HepG2 (cell line): ENCODE measurements around the gene S100A13. TPM values are rescaled to one million over a fixed set of nuclear protein-coding genes. Genes with fewer than 3 reads are reported as not detected.

Experiments used
- CBFB ChIP-seq: sonication (generic); formaldehyde crosslinking; IDR thresholded peaks from 2 replicates; pipeline ENCODE4 v1.4.0; 2020; ENCODE audit warnings: missing genetic modification reagents
- CREM ChIP-seq, 2 experiments: sonication (generic) in 1 of 2; formaldehyde crosslinking in 1 of 2; IDR thresholded peaks; 2 replicates each; pipeline versions ENCODE4 v1.4.0 to v1.6.1; 2016 to 2020; ENCODE audit warnings: antibody characterized with exemption in 1 of 2, mild to moderate bottlenecking in 1 of 2, missing genetic modification reagents in 1 of 2
- CSRNP1 ChIP-seq: sonication (generic); formaldehyde crosslinking; IDR thresholded peaks from 2 replicates; pipeline ENCODE4 v1.8.1; 2023; ENCODE audit warnings: mild to moderate bottlenecking, missing genetic modification reagents
- GMEB2 ChIP-seq: IDR thresholded peaks from 2 replicates; pipeline ENCODE4 v1.6.1; 2016; ENCODE audit warnings: missing biosample characterization, missing genetic modification reagents, low read depth
- GPBP1L1 ChIP-seq: sonication (generic); formaldehyde crosslinking; IDR thresholded peaks from 2 replicates; pipeline ENCODE4 v1.5.0; 2020; ENCODE audit warnings: mild to moderate bottlenecking, missing genetic modification reagents
- MTF1 ChIP-seq: sonication (generic); formaldehyde crosslinking; IDR thresholded peaks from 2 replicates; pipeline ENCODE4 v1.5.0; 2020; ENCODE audit warnings: missing genetic modification reagents
- MYNN ChIP-seq: sonication (generic); formaldehyde crosslinking; IDR thresholded peaks from 2 replicates; pipeline ENCODE4 v1.4.0; 2020; ENCODE audit warnings: mild to moderate bottlenecking, low read depth, missing genetic modification reagents
- PCBP2 ChIP-seq: fragments of 200-400 bp; formaldehyde crosslinking; optimal IDR thresholded peaks from 2 replicates; pipeline ENCODE3; 2018; ENCODE audit warnings: low read length, low read depth; ENCODE audit not compliant: poor library complexity, severe bottlenecking
- UBTF ChIP-seq: sonication (generic); formaldehyde crosslinking; IDR thresholded peaks from 2 replicates; pipeline ENCODE4 v1.4.0; 2020; ENCODE audit warnings: mild to moderate bottlenecking, missing genetic modification reagents
- ZBTB39 ChIP-seq: sonication (generic); formaldehyde crosslinking; IDR thresholded peaks from 2 replicates; pipeline ENCODE4 v1.5.0; 2020; ENCODE audit warnings: missing genetic modification reagents
- ZFX ChIP-seq: sonication (generic); formaldehyde crosslinking; IDR thresholded peaks from 2 replicates; pipeline ENCODE4 v1.4.0; 2020; ENCODE audit warnings: mild to moderate bottlenecking, low read depth, missing genetic modification reagents, moderate library complexity
- ZNF550 ChIP-seq: sonication (generic); formaldehyde crosslinking; IDR thresholded peaks from 2 replicates; pipeline ENCODE4 v1.4.0; 2020; ENCODE audit warnings: mild to moderate bottlenecking, missing genetic modification reagents, borderline replicate concordance
- ZNF710 ChIP-seq: sonication (generic); formaldehyde crosslinking; IDR thresholded peaks from 2 replicates; pipeline ENCODE4 v1.5.0; 2020; ENCODE audit warnings: mild to moderate bottlenecking, missing genetic modification reagents, borderline replicate concordance
- ZNF792 ChIP-seq: IDR thresholded peaks from 2 replicates; pipeline ENCODE4 v1.6.1; 2016
- ZSCAN20 ChIP-seq: sonication (generic); formaldehyde crosslinking; IDR thresholded peaks from 2 replicates; pipeline ENCODE4 v1.4.0; 2020; ENCODE audit warnings: missing genetic modification reagents, mild to moderate bottlenecking, borderline replicate concordance
- polyA plus RNA-seq, 8 experiments: library from polyadenylated mRNA; depleted of rRNA in 3 of 8; stranded (reverse) in 7 of 8; unstranded in 1 of 8; fragments of >200 nt; fragmentation: Illumina TruSeq in 4 of 8; extraction: Trizol in 4 of 8; gene quantifications; 2 replicates each; pipeline versions ENCODE4 v1.2.1 to v1.2.3, GENCODE V29; 2011 to 2016; ENCODE audit warnings: low read depth in 4 of 8, missing spikeins in 1 of 8, mixed read lengths in 1 of 8; ENCODE audit not compliant: insufficient read depth in 1 of 8
- total RNA-seq, 5 experiments: library from RNA; depleted of rRNA; stranded (reverse); fragments of >200 nt; fragmentation: Illumina TruSeq; extraction: Trizol; gene quantifications; 2 replicates each; pipeline ENCODE4 v1.2.3, GENCODE V29; 2016; ENCODE audit warnings: low read depth in 1 of 5

S100A13 gene
- total and polyA plus RNA-seq, 2 of the 13 experiments (the other 11 are each of a cell fraction or from before 2014, with no cell fraction given), result 89.5 to 172 TPM

- TF ChIP-seq ZFX (CRISPR knock-in tag) (peak; percentile 98), PCBP2 (no peak), ZNF792 (CRISPR knock-in tag) (no peak), CBFB (0 out of 2 replicates have a peak, but pooled peaks have one; percentile 22), GMEB2 (peak; percentile 50; the same call in 1 of the 2 replicates), CSRNP1 (CRISPR knock-in tag) (peak; percentile 43; the same call in 1 of the 2 replicates), UBTF (CRISPR knock-in tag) (peak; percentile 52), GPBP1L1 (CRISPR knock-in tag) (no peak), MYNN (CRISPR knock-in tag) (0 out of 2 replicates have a peak, but pooled peaks have one; percentile 81), ZNF710 (CRISPR knock-in tag) (0 out of 2 replicates have a peak, but pooled peaks have one; percentile 20), CREM (IDR thresholded peaks at IDR 0.05) (peak; percentile 65), CREM (CRISPR knock-in tag; IDR thresholded peaks at IDR 0.05) (no peak), ZSCAN20 (CRISPR knock-in tag) (peak; percentile 44; the same call in 1 of the 2 replicates), ZBTB39 (CRISPR knock-in tag) (peak; percentile 55; the same call in 1 of the 2 replicates), MTF1 (no peak), ZNF550 (CRISPR knock-in tag) (no peak)
Observed at GRCh38 chr1:153658400-153659174, 31.3 kb upstream of the S100A13 start, which contains the start of gene SNAPIN (continued).
